ENCODE measurements around the gene HSPH1. TPM values are rescaled to one million over a fixed set of nuclear protein-coding genes. Genes with fewer than 3 reads are reported as not detected.

The HSPH1 gene
- total RNA-seq, 1 experiment from 2014 or later: 145 TPM

- H3K9me3 ChIP-seq (ENCODE audit: control insufficient read depth, insufficient read depth, low read depth, low read length): no peaks in the 10 kb centered on the region
- ChIA-PET CTCF (no interaction called here), POLR2A (no interaction called here)
- H3K27ac ChIP-seq (ENCODE audit: low read length): no peak overlapping the region
- H3K4me1 ChIP-seq (ENCODE audit: control insufficient read depth, insufficient read depth, low read length): no peaks in the 10 kb centered on the region
- no peak for DNase-seq (ENCODE audit: low read depth, low spot score)
- H3K4me3 ChIP-seq (ENCODE audit: low read depth in 2 of 2, low read length in 2 of 2): no peak overlapping the region
- H3K27me3 ChIP-seq (ENCODE audit: control insufficient read depth, insufficient read depth, low read length): no peaks in the 10 kb centered on the region
- TF ChIP-seq SIN3A (IDR thresholded peaks at IDR 0.05; ENCODE audit: borderline replicate concordance, insufficient read depth, low read depth, low read length) (no peak), REST (IDR thresholded peaks at IDR 0.05; ENCODE audit: insufficient read depth in 1 of 2, low read depth in 2 of 2, low read length in 1 of 2) (no peak), POLR2AphosphoS5 (IDR thresholded peaks at IDR 0.05; ENCODE audit: low read depth, low read length) (no peak)
- BruUV-seq (replicated peaks): no TSS peak
- ATAC-seq: no peak
- peaks cover 89% of the 10 kb centered on the region for H3K36me3 ChIP-seq (ENCODE audit: control insufficient read depth, insufficient read depth, low read length)
- in situ Hi-C loops (cut with HindIII; ENCODE audit: low pct_unique_long_range_greater_than_20kb, low sequenced_read_pairs): no loop called here
- intact Hi-C loops (cut with micrococcal nuclease; ENCODE audit: unreplicated experiment): no loop called here
Measured at GRCh38 chr13:31149604-31150003, 12.1 kb downstream of the HSPH1 start.

- ChIA-PET CTCF (no interaction called here), POLR2A (no interaction called here)
- ATAC-seq (no peak), DNase-seq (ENCODE audit: low read depth, low spot score) (no peak)
- in situ Hi-C loops (cut with HindIII; ENCODE audit: low pct_unique_long_range_greater_than_20kb, low sequenced_read_pairs): no loop called here
- no peaks in the 10 kb centered on the region for H3K27me3 ChIP-seq (ENCODE audit: control insufficient read depth, insufficient read depth, low read length)
- no peaks in the 10 kb centered on the region for H3K4me1 ChIP-seq (ENCODE audit: control insufficient read depth, insufficient read depth, low read length)
- no peaks in the 10 kb centered on the region for H3K9me3 ChIP-seq (ENCODE audit: control insufficient read depth, insufficient read depth, low read depth, low read length)
- TF ChIP-seq REST (IDR thresholded peaks at IDR 0.05; ENCODE audit: insufficient read depth in 1 of 2, low read depth in 2 of 2, low read length in 1 of 2) (no peak), CTCF (IDR thresholded peaks at IDR 0.05) (no peak), TCF7L2 (IDR thresholded peaks at IDR 0.05; ENCODE audit: low read depth, low read length) (no peak), POLR2AphosphoS5 (IDR thresholded peaks at IDR 0.05; ENCODE audit: low read depth, low read length) (no peak), SIN3A (IDR thresholded peaks at IDR 0.05; ENCODE audit: borderline replicate concordance, insufficient read depth, low read depth, low read length) (no peak)
- BruUV-seq (replicated peaks): no TSS peak
- H3K36me3 ChIP-seq (ENCODE audit: control insufficient read depth, insufficient read depth, low read length): peaks cover 86% of the 10 kb centered on the region
- intact Hi-C loops (cut with micrococcal nuclease; ENCODE audit: unreplicated experiment): no loop called here
- H3K4me3 ChIP-seq (ENCODE audit: low read depth in 2 of 2, low read length in 2 of 2): no peak overlapping the region
- H3K27ac ChIP-seq (ENCODE audit: low read length): no peak overlapping the region
Measured at GRCh38 chr13:31145417-31145816, 16.3 kb downstream of the HSPH1 start.

Data from Panc1 (cell line).